K562 (cell line): Measurements from ENCODE around the gene CYP24A1. TPM values are rescaled to one million over a fixed set of nuclear protein-coding genes. Genes with fewer than 3 reads are reported as not detected.

Experiments used
- BCLAF1 ChIP-seq, 2 experiments: fragments of 450-650 bp in 1 of 2; IDR thresholded peaks; 2 replicates each; pipeline ENCODE4 v1.6.1; 2011 to 2017; ENCODE audit warnings: low read depth in 2 of 2, antibody characterized with exemption in 1 of 2, borderline replicate concordance in 1 of 2, low read length in 1 of 2, mild to moderate bottlenecking in 1 of 2, mixed read lengths in 1 of 2; ENCODE audit not compliant: control insufficient read depth in 1 of 2
- CREB3L1 ChIP-seq: fragments of 450-650 bp; IDR thresholded peaks from 2 replicates; pipeline ENCODE4 v1.6.1; 2014; ENCODE audit warnings: low read depth, mild to moderate bottlenecking, moderate library complexity, borderline replicate concordance
- CREBBP ChIP-seq: IDR thresholded peaks from one replicate; pipeline ENCODE4 v1.6.1; 2012; ENCODE audit warnings: low read depth, mild to moderate bottlenecking, control low read depth, inconsistent platforms, low read length
- CTCF ChIP-seq, 3 experiments: IDR thresholded peaks in 2 of 3; conservative IDR thresholded peaks in 1 of 3; 2 replicates each; pipeline ENCODE4 v1.5.1; 2011 to 2012; ENCODE audit warnings: low read length in 3 of 3, mild to moderate bottlenecking in 3 of 3, control low read depth in 2 of 3, improper control_type of control experiment in 1 of 3, inconsistent platforms in 1 of 3, low read depth in 1 of 3, mixed read lengths in 1 of 3, moderate library complexity in 1 of 3; ENCODE audit not compliant: insufficient read depth in 2 of 3
- MYC ChIP-seq, 2 experiments: fragments of 250-450 bp in 1 of 2; sonication (Bioruptor Pico) in 1 of 2; IDR thresholded peaks; 2 replicates each; pipeline versions ENCODE4 v1.5.1 to v1.6.1; 2012 to 2021; ENCODE audit warnings: low read depth in 2 of 2, borderline replicate concordance in 1 of 2, improper control_type of control experiment in 1 of 2, low read length in 1 of 2, mild to moderate bottlenecking in 1 of 2, moderate library complexity in 1 of 2
- NELFE ChIP-seq: IDR thresholded peaks from 2 replicates; pipeline ENCODE4 v1.6.1; 2011; ENCODE audit warnings: mild to moderate bottlenecking; ENCODE audit not compliant: insufficient read depth, insufficient read length
- RBM15 ChIP-seq: fragments of 200-400 bp; formaldehyde crosslinking; IDR thresholded peaks from 2 replicates; pipeline ENCODE4 v1.6.1; 2018; ENCODE audit warnings: mild to moderate bottlenecking, low read length, moderate library complexity; ENCODE audit not compliant: insufficient read depth
- STAG1 ChIP-seq: sonication (generic); formaldehyde crosslinking; IDR thresholded peaks from 2 replicates; pipeline ENCODE4 v1.5.0; 2020; ENCODE audit warnings: missing genetic modification reagents, borderline replicate concordance
- ZKSCAN1 ChIP-seq: fragments of 150-350 bp; IDR thresholded peaks from 2 replicates; pipeline ENCODE4 v1.6.1; 2016; ENCODE audit warnings: low read depth, low read length
- ZNF277 ChIP-seq: fragments of 250-450 bp; sonication (Bioruptor Pico); IDR thresholded peaks from 2 replicates; pipeline ENCODE4 v1.8.0; 2022; ENCODE audit warnings: inconsistent platforms, mild to moderate bottlenecking, moderate library complexity, borderline replicate concordance
- polyA plus RNA-seq, 8 experiments: library from polyadenylated mRNA; depleted of rRNA in 4 of 8; stranded (reverse) in 5 of 8; unstranded in 3 of 8; fragments of >200 nt; fragmentation: Nextera tagmentation in 2 of 8; fragmentation: Illumina TruSeq in 1 of 8; extraction: Ambion mirVana in 2 of 8; extraction: Trizol in 1 of 8; gene quantifications; 2 replicates each; pipeline versions ENCODE4 v1.2.1 to v1.2.3, GENCODE V29; 2011 to 2014; ENCODE audit warnings: inconsistent platforms in 1 of 8, missing spikeins in 1 of 8
- total RNA-seq, 7 experiments: library from RNA; depleted of rRNA in 6 of 7; stranded (reverse); fragments of >200 nt in 6 of 7; fragmentation: Illumina TruSeq in 2 of 7; extraction: Trizol in 2 of 7; gene quantifications; 2 replicates each; pipeline versions ENCODE4 v1.2.1 to v1.2.3, GENCODE V29; 2011 to 2021; ENCODE audit warnings: low replicate concordance in 1 of 7

CYP24A1 gene
- total and polyA plus RNA-seq, 9 of the 15 experiments (the other 6 are each of a cell fraction or from before 2014, with no cell fraction given): 0.04 TPM; not detected in 8

- no peak for TF ChIP-seq ZNF277 (CRISPR knock-in tag)
- no peak for TF ChIP-seq BCLAF1 (IDR thresholded peaks at IDR 0.05; ENCODE audit: borderline replicate concordance in 1 of 2, control insufficient read depth in 1 of 2, low read depth in 2 of 2, low read length in 1 of 2)
- TF ChIP-seq STAG1 (CRISPR knock-in tag): peak; percentile 33; the same call in 1 of the 2 replicates
- no peak for TF ChIP-seq RBM15
- TF ChIP-seq ZKSCAN1: no peak
- TF ChIP-seq MYC (IDR thresholded peaks at IDR 0.05; ENCODE audit: low read depth, low read length): 0 out of 2 replicates have a peak, but pooled peaks have one; percentile 21
- no peak for TF ChIP-seq MYC (CRISPR knock-in tag; IDR thresholded peaks at IDR 0.05; ENCODE audit: borderline replicate concordance, low read depth)
- TF ChIP-seq CTCF (IDR thresholded peaks at IDR 0.05 in 2 of 3, conservative IDR thresholded peaks at IDR 0.05 in 1 of 3; ENCODE audit: insufficient read depth in 2 of 3, low read depth in 1 of 3, low read length in 3 of 3): peak; percentile 80 to 93 (median 92)
- no peak for TF ChIP-seq NELFE
- TF ChIP-seq CREBBP: no peak
- TF ChIP-seq CREB3L1: no peak
These were observed 26.0 kb upstream of the CYP24A1 start (continued) for GRCh38 chr20:54199721-54200176.
